Measurements from ENCODE around the gene PGLYRP1. TPM values are rescaled to one million over a fixed set of nuclear protein-coding genes. Genes with fewer than 3 reads are reported as not detected.

Gene PGLYRP1
- total RNA-seq, 1 donor from 2014 or later = not detected

DNA sequence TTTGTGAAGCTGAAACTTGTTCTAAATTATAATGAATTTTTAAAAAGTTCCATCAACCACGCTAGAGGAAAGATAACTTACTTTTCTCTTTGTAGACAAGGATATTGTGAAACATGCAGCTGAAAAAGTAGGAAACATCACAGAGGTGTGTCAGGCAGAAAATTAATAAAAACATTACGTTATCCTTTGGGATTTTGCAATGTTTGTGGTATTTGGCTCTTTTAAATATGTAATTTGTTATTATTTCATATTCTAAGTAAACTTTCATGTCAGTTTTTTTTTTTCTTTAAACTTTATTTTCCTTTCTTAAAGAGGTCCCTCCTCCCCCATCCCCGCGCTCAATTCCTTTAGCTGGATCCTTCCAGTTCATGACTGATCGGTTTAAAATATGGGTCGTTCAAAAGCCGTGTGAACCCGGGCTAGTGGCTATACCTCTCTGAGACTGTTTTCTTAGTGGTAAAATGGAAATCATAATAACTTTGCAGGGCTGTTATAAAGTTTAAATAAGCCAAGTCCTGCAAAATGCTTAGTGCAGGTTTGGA lies 28.3 kb downstream of the PGLYRP1 start:
- H3K4me1 Mint-ChIP-seq (ENCODE audit: low read depth, unreplicated experiment) = peaks cover 13% of the 10 kb centered on the region
- TF ChIP-seq, protein P1, sequence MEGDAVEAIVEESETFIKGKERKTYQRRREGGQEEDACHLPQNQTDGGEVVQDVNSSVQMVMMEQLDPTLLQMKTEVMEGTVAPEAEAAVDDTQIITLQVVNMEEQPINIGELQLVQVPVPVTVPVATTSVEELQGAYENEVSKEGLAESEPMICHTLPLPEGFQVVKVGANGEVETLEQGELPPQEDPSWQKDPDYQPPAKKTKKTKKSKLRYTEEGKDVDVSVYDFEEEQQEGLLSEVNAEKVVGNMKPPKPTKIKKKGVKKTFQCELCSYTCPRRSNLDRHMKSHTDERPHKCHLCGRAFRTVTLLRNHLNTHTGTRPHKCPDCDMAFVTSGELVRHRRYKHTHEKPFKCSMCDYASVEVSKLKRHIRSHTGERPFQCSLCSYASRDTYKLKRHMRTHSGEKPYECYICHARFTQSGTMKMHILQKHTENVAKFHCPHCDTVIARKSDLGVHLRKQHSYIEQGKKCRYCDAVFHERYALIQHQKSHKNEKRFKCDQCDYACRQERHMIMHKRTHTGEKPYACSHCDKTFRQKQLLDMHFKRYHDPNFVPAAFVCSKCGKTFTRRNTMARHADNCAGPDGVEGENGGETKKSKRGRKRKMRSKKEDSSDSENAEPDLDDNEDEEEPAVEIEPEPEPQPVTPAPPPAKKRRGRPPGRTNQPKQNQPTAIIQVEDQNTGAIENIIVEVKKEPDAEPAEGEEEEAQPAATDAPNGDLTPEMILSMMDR (IDR thresholded peaks at IDR 0.05; ENCODE audit: partially characterized antibody, unreplicated experiment) = no peak
- peak overlapping the region; percentile 40 for H3K4me3 Mint-ChIP-seq (ENCODE audit: unreplicated experiment)
- DNase-seq = no peak
- peaks cover 4% of the 10 kb centered on the region for H3K27me3 Mint-ChIP-seq (ENCODE audit: unreplicated experiment)
- H3K9me3 Mint-ChIP-seq (ENCODE audit: unreplicated experiment) = peaks cover 9% of the 10 kb centered on the region
- peaks cover 2% of the 10 kb centered on the region for H3K36me3 Mint-ChIP-seq (ENCODE audit: unreplicated experiment)
- peak overlapping the region; percentile 33 for H3K27ac Mint-ChIP-seq (ENCODE audit: unreplicated experiment)

DNA sequence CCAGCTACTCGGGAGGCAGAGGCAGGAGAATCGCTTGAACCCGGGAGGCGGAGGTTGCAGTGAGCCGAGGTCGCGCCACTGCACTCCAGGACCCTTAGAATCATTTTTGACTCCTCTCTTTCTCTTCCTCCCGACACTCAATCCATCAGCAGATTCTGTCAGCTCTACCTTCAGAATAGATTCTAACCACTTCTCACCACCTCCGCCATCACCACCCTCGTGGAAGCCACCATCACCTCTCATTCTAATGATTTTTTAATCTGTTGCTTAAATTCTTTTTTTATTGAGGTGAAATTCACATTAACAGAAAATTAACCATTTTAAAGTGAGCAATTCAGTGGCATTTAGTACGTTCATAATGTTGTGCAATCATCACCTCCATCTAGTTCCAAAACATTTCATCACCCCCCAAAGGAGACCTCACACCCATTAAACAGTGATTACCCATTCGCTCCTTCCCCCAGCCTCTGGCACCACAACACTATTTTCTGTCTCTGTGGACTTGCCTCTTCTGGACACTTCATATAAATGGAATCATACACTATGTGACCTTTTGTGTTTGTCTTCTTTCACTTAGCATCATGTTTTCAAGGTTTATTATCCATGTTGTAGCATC lies 32.6 kb downstream of the PGLYRP1 start:
- Mint-ChIP-seq H3K27me3 (ENCODE audit: unreplicated experiment) (peaks cover 10% of the 10 kb centered on the region), H3K27ac (ENCODE audit: unreplicated experiment) (no peak overlapping the region), H3K4me3 (ENCODE audit: unreplicated experiment) (no peak overlapping the region), H3K9me3 (ENCODE audit: unreplicated experiment) (peaks cover 8% of the 10 kb centered on the region), H3K36me3 (ENCODE audit: unreplicated experiment) (peaks cover 4% of the 10 kb centered on the region), H3K4me1 (ENCODE audit: low read depth, unreplicated experiment) (no peaks in the 10 kb centered on the region)
- no peak for DNase-seq
- TF ChIP-seq, protein P1 (IDR thresholded peaks at IDR 0.05; ENCODE audit: partially characterized antibody, unreplicated experiment) = no peak

DNA sequence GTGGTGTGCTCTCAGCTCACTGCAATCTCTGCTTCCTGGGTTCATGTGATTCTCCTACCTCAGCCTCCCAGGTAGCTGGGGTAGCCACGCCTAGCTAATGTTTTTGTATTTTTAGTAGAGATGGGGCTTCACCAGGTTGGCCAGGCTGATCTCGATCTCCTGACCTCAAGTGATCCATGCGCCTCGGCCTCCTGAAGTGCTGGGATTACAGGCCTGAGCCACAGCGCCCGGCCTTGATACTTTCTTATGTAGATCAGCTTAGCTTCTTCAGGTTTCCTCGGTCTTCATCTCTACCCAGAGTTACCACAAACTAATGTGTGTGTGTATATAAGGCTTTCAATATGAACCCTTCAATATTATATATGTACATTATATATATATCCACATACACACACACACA lies 37.5 kb downstream of the PGLYRP1 start:
- H3K27me3 Mint-ChIP-seq (ENCODE audit: unreplicated experiment) = peaks cover 15% of the 10 kb centered on the region
- peaks cover 4% of the 10 kb centered on the region for H3K36me3 Mint-ChIP-seq (ENCODE audit: unreplicated experiment)
- TF ChIP-seq, protein P1 (IDR thresholded peaks at IDR 0.05; ENCODE audit: partially characterized antibody, unreplicated experiment) = no peak

DNA sequence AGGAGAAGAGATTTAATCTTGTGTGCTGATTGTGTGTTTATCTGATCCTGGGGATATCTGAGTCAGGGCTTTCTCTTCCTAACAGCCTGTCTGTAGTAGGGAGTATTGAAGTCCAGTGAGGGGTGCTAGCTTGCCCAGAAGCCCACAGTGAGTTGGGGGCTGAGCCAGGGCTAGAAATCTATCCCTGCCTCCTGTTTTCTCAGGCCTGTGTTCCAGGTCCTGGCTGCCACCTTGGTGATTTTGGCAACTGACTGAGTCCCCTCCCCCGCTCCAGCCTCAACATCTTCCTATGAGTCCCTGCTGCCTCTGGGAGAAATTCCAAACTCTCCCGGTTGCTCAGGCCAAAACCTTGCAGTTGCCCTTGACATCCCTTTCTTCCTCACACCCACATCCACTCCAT lies 41.5 kb downstream of the PGLYRP1 start:
- Mint-ChIP-seq H3K9me3 (ENCODE audit: unreplicated experiment) (peaks cover 8% of the 10 kb centered on the region), H3K4me3 (ENCODE audit: unreplicated experiment) (no peak overlapping the region), H3K4me1 (ENCODE audit: low read depth, unreplicated experiment) (peaks cover 20% of the 10 kb centered on the region), H3K27me3 (ENCODE audit: unreplicated experiment) (peaks cover 9% of the 10 kb centered on the region), H3K36me3 (ENCODE audit: unreplicated experiment) (no peaks in the 10 kb centered on the region), H3K27ac (ENCODE audit: unreplicated experiment) (peak overlapping the region; percentile 52)
- DNase-seq = no peak
- TF ChIP-seq, protein P1 (IDR thresholded peaks at IDR 0.05; ENCODE audit: partially characterized antibody, unreplicated experiment) = no peak

More for the DNA sequence above, 37.5 kb downstream of the PGLYRP1 start:
- H3K9me3 Mint-ChIP-seq (ENCODE audit: unreplicated experiment) = peaks cover 6% of the 10 kb centered on the region
- H3K27ac Mint-ChIP-seq (ENCODE audit: unreplicated experiment) = no peak overlapping the region
- DNase-seq = no peak
- H3K4me3 Mint-ChIP-seq (ENCODE audit: unreplicated experiment) = no peak overlapping the region
- H3K4me1 Mint-ChIP-seq (ENCODE audit: low read depth, unreplicated experiment) = peaks cover 13% of the 10 kb centered on the region

DNA sequence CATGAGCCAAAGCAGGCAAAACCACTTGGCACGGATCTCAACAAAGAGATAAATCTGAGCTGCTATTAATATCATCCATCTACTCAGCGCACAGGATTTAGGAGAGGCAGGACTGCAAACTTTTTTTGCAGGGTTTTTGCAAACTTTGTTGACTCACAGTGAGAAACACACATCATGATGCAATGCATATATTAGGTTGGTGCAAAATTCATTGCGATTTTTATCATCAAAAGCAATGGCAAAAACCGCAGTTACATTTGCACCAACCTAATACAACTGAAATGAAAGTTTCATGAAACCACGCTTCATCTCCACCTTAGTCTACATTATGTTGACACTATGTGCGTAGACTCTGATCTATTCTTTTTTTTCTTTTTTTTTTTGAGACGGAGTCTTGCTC lies 44.7 kb downstream of the PGLYRP1 start:
- peaks cover 31% of the 10 kb centered on the region for H3K4me1 Mint-ChIP-seq (ENCODE audit: low read depth, unreplicated experiment)
- no peak overlapping the region for H3K27ac Mint-ChIP-seq (ENCODE audit: unreplicated experiment)
- H3K4me3 Mint-ChIP-seq (ENCODE audit: unreplicated experiment) = no peak overlapping the region
- no peaks in the 10 kb centered on the region for H3K36me3 Mint-ChIP-seq (ENCODE audit: unreplicated experiment)
- no peak for DNase-seq
- H3K27me3 Mint-ChIP-seq (ENCODE audit: unreplicated experiment) = peaks cover 20% of the 10 kb centered on the region
- H3K9me3 Mint-ChIP-seq (ENCODE audit: unreplicated experiment) = peaks cover 17% of the 10 kb centered on the region
- TF ChIP-seq, protein P1 (IDR thresholded peaks at IDR 0.05; ENCODE audit: partially characterized antibody, unreplicated experiment) = no peak
